Measurements from ENCODE around the gene JCAD. TPM values are rescaled to one million over a fixed set of nuclear protein-coding genes. Genes with fewer than 3 reads are reported as not detected.

The JCAD gene
- total RNA-seq, 1 experiment from 2014 or later = 0.77 TPM

DNA sequence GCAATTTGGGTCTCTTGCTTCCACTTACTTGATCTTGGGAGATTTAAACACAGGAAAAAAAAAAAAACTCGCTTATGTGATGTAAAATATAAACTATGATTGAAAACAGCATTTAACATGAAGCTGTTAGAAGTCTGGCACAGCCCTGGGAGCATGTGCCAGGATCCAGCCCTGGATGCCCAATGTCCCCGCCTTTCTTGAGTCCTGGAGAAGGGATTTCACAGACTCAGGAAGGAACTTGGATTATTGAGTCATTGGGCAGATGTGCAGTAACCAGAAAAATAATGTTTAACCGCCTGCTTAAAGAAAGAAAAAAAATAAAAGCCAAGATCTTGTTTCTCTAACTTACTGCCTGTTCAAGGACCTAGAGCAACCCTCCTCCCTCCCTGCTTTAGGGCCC lies 3.7 kb upstream of the JCAD start:
- Histone ChIP-seq H3K79me1 (ENCODE audit: insufficient read depth, low read depth, low read length, poor library complexity, severe bottlenecking) (no peaks in the 10 kb centered on the region), H3K9ac (ENCODE audit: extremely low read depth, insufficient read length, low read length) (no peak overlapping the region), H3K9me3 (ENCODE audit: control insufficient read depth, low read depth, low read length) (no peaks in the 10 kb centered on the region), H4K8ac (replicated peaks; ENCODE audit: insufficient read length, low read depth, low read length) (no peak overlapping the region), H2BK5ac (ENCODE audit: insufficient read length, low read length) (no peak overlapping the region), H3K4ac (ENCODE audit: low read depth, low read length) (no peak overlapping the region), H4K5ac (ENCODE audit: insufficient read length, low read depth, low read length) (no peak overlapping the region), H2BK12ac (ENCODE audit: insufficient read length, low read depth, low read length) (no peak overlapping the region), H2BK120ac (ENCODE audit: low read depth, low read length, poor library complexity, severe bottlenecking) (no peak overlapping the region), H3K14ac (ENCODE audit: insufficient read depth, low read length) (no peak overlapping the region), H2BK20ac (ENCODE audit: low read depth, low read length, poor library complexity, severe bottlenecking) (no peak overlapping the region), H4K91ac (ENCODE audit: insufficient read length, low read depth, low read length) (no peak overlapping the region), H3K23ac (ENCODE audit: insufficient read length, low read depth, low read length) (no peak overlapping the region), H2AK5ac (ENCODE audit: insufficient read length, low read length) (no peak overlapping the region), H3K4me1 (ENCODE audit: insufficient read depth, low read length) (no peaks in the 10 kb centered on the region; the same call in 1 of the 2 replicates), H2AFZ (ENCODE audit: low read length) (no peak overlapping the region), H3K27me3 (ENCODE audit: insufficient read depth, low read length) (no peaks in the 10 kb centered on the region; the same call in 1 of the 2 replicates), H3K23me2 (ENCODE audit: insufficient read length, low read depth, low read length, poor library complexity, severe bottlenecking) (peaks cover 9% of the 10 kb centered on the region), H3T11ph (ENCODE audit: low read length) (no peak overlapping the region), H3K27ac (ENCODE audit: insufficient read length, low read depth, low read length) (no peak overlapping the region), H3K18ac (ENCODE audit: insufficient read length, low read depth, low read length) (no peak overlapping the region), H3K79me2 (ENCODE audit: insufficient read depth, low read length) (no peaks in the 10 kb centered on the region), H4K20me1 (ENCODE audit: control insufficient read depth, insufficient read depth, insufficient read length) (no peaks in the 10 kb centered on the region), H2BK15ac (ENCODE audit: low read depth, low read length) (no peak overlapping the region), H3K4me2 (ENCODE audit: insufficient read depth, insufficient read length, low read length) (no peak overlapping the region), H3K56ac (ENCODE audit: insufficient read length, low read depth, low read length) (no peak overlapping the region)
- Mint-ChIP-seq H3K9me3 (no peaks in the 10 kb centered on the region; a peak in 2 of 5 replicates), H3K4me3 (no peak overlapping the region), H3K36me3 (ENCODE audit: insufficient read depth in 1 of 3, low read depth in 3 of 3) (no peaks in the 10 kb centered on the region), H3K27me3 (ENCODE audit: low read depth) (peaks cover 44% of the 10 kb centered on the region), H3K27ac (no peak overlapping the region), H3K4me1 (peaks cover 13 to 16% of the 10 kb centered on the region in 2 experiments)
- TF ChIP-seq, protein P1, sequence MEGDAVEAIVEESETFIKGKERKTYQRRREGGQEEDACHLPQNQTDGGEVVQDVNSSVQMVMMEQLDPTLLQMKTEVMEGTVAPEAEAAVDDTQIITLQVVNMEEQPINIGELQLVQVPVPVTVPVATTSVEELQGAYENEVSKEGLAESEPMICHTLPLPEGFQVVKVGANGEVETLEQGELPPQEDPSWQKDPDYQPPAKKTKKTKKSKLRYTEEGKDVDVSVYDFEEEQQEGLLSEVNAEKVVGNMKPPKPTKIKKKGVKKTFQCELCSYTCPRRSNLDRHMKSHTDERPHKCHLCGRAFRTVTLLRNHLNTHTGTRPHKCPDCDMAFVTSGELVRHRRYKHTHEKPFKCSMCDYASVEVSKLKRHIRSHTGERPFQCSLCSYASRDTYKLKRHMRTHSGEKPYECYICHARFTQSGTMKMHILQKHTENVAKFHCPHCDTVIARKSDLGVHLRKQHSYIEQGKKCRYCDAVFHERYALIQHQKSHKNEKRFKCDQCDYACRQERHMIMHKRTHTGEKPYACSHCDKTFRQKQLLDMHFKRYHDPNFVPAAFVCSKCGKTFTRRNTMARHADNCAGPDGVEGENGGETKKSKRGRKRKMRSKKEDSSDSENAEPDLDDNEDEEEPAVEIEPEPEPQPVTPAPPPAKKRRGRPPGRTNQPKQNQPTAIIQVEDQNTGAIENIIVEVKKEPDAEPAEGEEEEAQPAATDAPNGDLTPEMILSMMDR (conservative IDR thresholded peaks at IDR 0.05) = no peak
- WGBS (ENCODE audit: extremely low coverage, insufficient read length, low lambda C conversion rate) = no CpG with 5 or more reads among the region's 3 CpGs
- no peak for DNase-seq
